Mesenchymal stem cell (in vitro differentiated cells and primary cell): Measurements from ENCODE around the gene DIAPH2.

ENCODE experiments used
- DNase-seq: peaks from one replicate; pipeline ENCODE4 v3.0.0-alpha.2; 2013
- H2AFZ ChIP-seq: one replicate; pipeline ENCODE4 v1.6.1; 2013; ENCODE audit warnings: low read depth, mild to moderate bottlenecking, control low read depth, inconsistent platforms, low read length, moderate library complexity
- H2AK5ac ChIP-seq: 2 replicates; pipeline ENCODE4 v1.6.1; 2013; ENCODE audit warnings: low read length, moderate library complexity, mild to moderate bottlenecking, inconsistent platforms; ENCODE audit not compliant: severe bottlenecking
- H2BK120ac ChIP-seq: one replicate; pipeline ENCODE4 v1.6.1; 2013; ENCODE audit warnings: low read depth, mild to moderate bottlenecking, inconsistent platforms, low read length, moderate library complexity
- H2BK12ac ChIP-seq, 2 experiments: one replicate each; pipeline ENCODE4 v1.6.1; 2013; ENCODE audit warnings: inconsistent platforms in 2 of 2, low read length in 2 of 2, mild to moderate bottlenecking in 2 of 2, moderate library complexity in 2 of 2, control low read depth in 1 of 2
- H2BK15ac ChIP-seq: one replicate; pipeline ENCODE4 v1.6.1; 2013; ENCODE audit warnings: mild to moderate bottlenecking, low read depth, inconsistent platforms; ENCODE audit not compliant: poor library complexity, severe bottlenecking
- H2BK5ac ChIP-seq: 2 replicates; pipeline ENCODE4 v1.6.1; 2013; ENCODE audit warnings: low read depth, mild to moderate bottlenecking, low read length, control low read depth, inconsistent platforms; ENCODE audit not compliant: poor library complexity, severe bottlenecking
- H3K14ac ChIP-seq, 2 experiments: one replicate each; pipeline ENCODE4 v1.6.1; 2013; ENCODE audit warnings: inconsistent platforms in 2 of 2, low read length in 2 of 2, control low read depth in 1 of 2, mild to moderate bottlenecking in 1 of 2, moderate library complexity in 1 of 2
- H3K18ac ChIP-seq, 2 experiments: one replicate each; pipeline ENCODE4 v1.6.1; 2013; ENCODE audit warnings: inconsistent platforms in 2 of 2, low read length in 2 of 2, control low read depth in 1 of 2, low read depth in 1 of 2, mild to moderate bottlenecking in 1 of 2
- H3K23ac ChIP-seq, 2 experiments: one replicate each; pipeline ENCODE4 v1.6.1; 2013; ENCODE audit warnings: inconsistent platforms in 2 of 2, low read length in 2 of 2, mild to moderate bottlenecking in 2 of 2, moderate library complexity in 2 of 2, control low read depth in 1 of 2
- H3K27ac ChIP-seq: 2 replicates; pipeline ENCODE4 v1.5.1; 2013; ENCODE audit warnings: mild to moderate bottlenecking, moderate library complexity, low read length, control low read depth, inconsistent platforms; ENCODE audit not compliant: poor library complexity, severe bottlenecking
- H3K27me3 ChIP-seq, 2 experiments: 2 replicates each; pipeline versions ENCODE4 v1.6.1 to v1.7.0; 2013; ENCODE audit warnings: low read length in 2 of 2, mild to moderate bottlenecking in 2 of 2, moderate library complexity in 2 of 2, control low read depth in 1 of 2, inconsistent platforms in 1 of 2; ENCODE audit not compliant: control insufficient read depth in 1 of 2, insufficient read depth in 1 of 2
- H3K36me3 ChIP-seq, 2 experiments: 2 replicates each; pipeline versions ENCODE4 v1.6.1 to v1.7.0; 2013; ENCODE audit warnings: low read length in 2 of 2, control low read depth in 1 of 2, inconsistent platforms in 1 of 2, low read depth in 1 of 2, mild to moderate bottlenecking in 1 of 2; ENCODE audit not compliant: insufficient read depth in 2 of 2, control insufficient read depth in 1 of 2
- H3K4ac ChIP-seq, 2 experiments: one replicate each; pipeline ENCODE4 v1.6.1; 2013; ENCODE audit warnings: inconsistent platforms in 2 of 2, low read length in 2 of 2, mild to moderate bottlenecking in 2 of 2, moderate library complexity in 2 of 2, control low read depth in 1 of 2, low read depth in 1 of 2
- H3K4me1 ChIP-seq: 2 replicates; pipeline ENCODE4 v1.6.1; 2013; ENCODE audit warnings: low read depth, low read length, control low read depth; ENCODE audit not compliant: control insufficient read depth, insufficient read depth
- H3K4me2 ChIP-seq: 2 replicates; pipeline ENCODE4 v1.6.1; 2013; ENCODE audit warnings: low read length, mild to moderate bottlenecking, inconsistent platforms; ENCODE audit not compliant: poor library complexity, severe bottlenecking
- H3K4me3 ChIP-seq, 2 experiments: 2 replicates each; pipeline versions ENCODE4 v1.5.1 to v1.7.0; 2013; ENCODE audit warnings: low read length in 2 of 2, mild to moderate bottlenecking in 2 of 2, control low read depth in 1 of 2, low read depth in 1 of 2; ENCODE audit not compliant: insufficient read depth in 1 of 2
- H3K79me1 ChIP-seq: replicated peaks from 2 replicates; pipeline ENCODE4 v1.6.1; 2013; ENCODE audit warnings: mild to moderate bottlenecking, control low read depth, low read length, inconsistent platforms; ENCODE audit not compliant: poor library complexity, severe bottlenecking
- H3K9ac ChIP-seq: 2 replicates; pipeline ENCODE4 v1.7.0; 2013; ENCODE audit warnings: mild to moderate bottlenecking, low read length, moderate library complexity
- H3K9me3 ChIP-seq: 2 replicates; pipeline ENCODE4 v1.7.0; 2013; ENCODE audit warnings: mild to moderate bottlenecking, low read length; ENCODE audit not compliant: control insufficient read depth
- H4K8ac ChIP-seq: one replicate; pipeline ENCODE4 v1.6.1; 2013; ENCODE audit warnings: inconsistent platforms, mild to moderate bottlenecking, low read length, moderate library complexity
- H4K91ac ChIP-seq: one replicate; pipeline ENCODE4 v1.6.1; 2013; ENCODE audit warnings: mild to moderate bottlenecking, low read length, inconsistent platforms
- WGBS: methylation state at CpG from one replicate; pipeline ENCODE4 v1.1.7; 2013; ENCODE audit warnings: mixed read lengths; 5-methylcytosine and 5-hydroxymethylcytosine counted together

The DIAPH2 gene

DNA sequence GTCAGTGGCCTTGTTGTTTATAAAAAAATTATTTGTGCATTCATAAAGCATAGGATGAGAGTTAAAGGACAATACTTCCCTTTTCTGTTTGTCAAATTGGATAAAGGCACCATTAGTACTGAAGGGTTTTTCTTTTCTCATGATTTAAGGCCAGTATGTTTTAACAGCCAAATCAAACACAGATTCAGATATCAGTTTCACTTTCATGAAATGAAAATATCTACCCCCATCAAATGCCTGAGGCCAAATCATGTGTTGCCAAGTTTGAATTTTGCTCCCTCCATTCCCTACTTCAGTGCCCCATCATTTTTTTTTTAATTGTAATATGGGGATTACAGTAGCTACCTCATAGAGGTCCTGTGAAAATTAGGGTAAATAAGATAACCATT is 944.9 kb downstream of the DIAPH2 start:
- H3K4ac ChIP-seq: no peak overlapping the region
- no peaks in the 10 kb centered on the region for H3K36me3 ChIP-seq
- H3K4me1 ChIP-seq: no peaks in the 10 kb centered on the region
- H3K9me3 ChIP-seq: no peaks in the 10 kb centered on the region
- H3K14ac ChIP-seq: no peak overlapping the region
- H3K27ac ChIP-seq: no peak overlapping the region
- H2BK15ac ChIP-seq: no peak overlapping the region
- no peak overlapping the region for H3K23ac ChIP-seq
- no peak for DNase-seq
- no peak overlapping the region for H4K8ac ChIP-seq
- H3K9ac ChIP-seq: no peak overlapping the region
- no peak overlapping the region for H2BK12ac ChIP-seq
- H2AFZ ChIP-seq: no peak overlapping the region
- no peak overlapping the region for H2AK5ac ChIP-seq
- H2BK5ac ChIP-seq: no peak overlapping the region
- no peaks in the 10 kb centered on the region for H3K79me1 ChIP-seq
- no peak overlapping the region for H3K4me3 ChIP-seq
- H4K91ac ChIP-seq: no peak overlapping the region
- no peak overlapping the region for H2BK120ac ChIP-seq
- H3K27me3 ChIP-seq: peaks cover 0 to 5% of the 10 kb centered on the region in 2 experiments
- H3K18ac ChIP-seq: no peak overlapping the region
- no peak overlapping the region for H3K4me2 ChIP-seq

DNA sequence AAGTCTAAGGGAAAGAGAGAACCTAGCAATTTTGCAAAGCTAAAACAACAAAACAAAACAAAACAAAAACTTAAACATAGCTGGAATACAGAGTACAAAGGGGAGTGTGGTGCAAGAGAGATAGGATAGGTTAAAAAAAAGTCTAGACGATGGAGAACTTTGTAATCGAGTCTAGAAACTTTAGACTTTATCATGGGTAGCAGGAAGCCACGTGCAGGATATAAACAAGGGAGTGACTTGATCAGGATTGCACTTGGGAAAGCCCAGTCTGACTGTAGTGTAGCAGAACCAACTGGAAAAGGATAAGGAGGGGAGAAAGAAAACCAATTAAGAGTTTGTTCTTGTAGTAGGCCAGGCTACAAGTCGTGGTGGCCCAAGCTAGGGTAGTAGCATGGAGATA is 949.2 kb downstream of the DIAPH2 start:
- Histone ChIP-seq H3K4ac (no peak overlapping the region), H3K27ac (no peak overlapping the region), H3K79me1 (no peaks in the 10 kb centered on the region), H4K91ac (no peak overlapping the region), H3K23ac (no peak overlapping the region), H2AK5ac (no peak overlapping the region), H3K4me1 (no peaks in the 10 kb centered on the region), H4K8ac (no peak overlapping the region), H3K4me3 (no peak overlapping the region), H3K36me3 (no peaks in the 10 kb centered on the region), H2BK120ac (no peak overlapping the region), H3K4me2 (no peak overlapping the region), H2BK12ac (no peak overlapping the region), H2BK15ac (no peak overlapping the region), H3K9ac (no peak overlapping the region), H2BK5ac (no peak overlapping the region), H3K9me3 (no peaks in the 10 kb centered on the region), H3K27me3 (peaks cover 0 to 5% of the 10 kb centered on the region in 2 experiments), H3K14ac (no peak overlapping the region), H2AFZ (no peak overlapping the region), H3K18ac (no peak overlapping the region)
- no peak for DNase-seq
- 85% methylated on average over 4 of the region's 4 CpGs for WGBS

DNA sequence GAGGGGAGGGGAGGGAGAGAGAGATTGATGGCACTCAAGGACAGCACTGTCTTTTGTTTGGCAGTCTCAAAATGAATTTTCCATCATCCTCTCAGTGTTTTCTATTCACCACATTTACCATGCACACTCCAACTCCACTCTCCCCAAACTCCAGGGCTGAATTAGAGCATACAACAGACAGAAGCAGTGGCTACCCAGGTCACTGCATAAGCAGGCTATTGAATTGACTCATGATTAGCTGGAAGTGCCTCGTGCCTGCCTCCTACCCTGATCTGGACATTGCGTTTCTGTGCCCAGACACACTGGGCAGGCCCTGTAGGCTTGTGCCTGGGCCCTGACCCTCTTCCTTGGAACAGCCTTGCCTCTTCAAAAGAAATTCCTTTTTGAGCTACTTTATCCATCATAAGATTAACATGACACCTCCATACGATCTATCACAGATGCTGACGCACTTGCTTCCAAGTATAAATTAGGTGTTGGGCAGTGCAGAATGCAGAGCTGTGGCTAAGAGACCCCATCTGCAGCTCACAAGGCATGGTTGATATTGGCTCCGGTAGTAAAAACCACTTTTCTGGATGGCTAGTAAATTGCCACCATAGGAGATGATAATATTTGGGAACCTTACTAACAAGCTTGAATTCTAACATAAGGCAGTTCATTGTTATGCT is 952.0 kb downstream of the DIAPH2 start:
- H3K9ac ChIP-seq: no peak overlapping the region
- no peak overlapping the region for H3K4ac ChIP-seq
- H2BK15ac ChIP-seq: no peak overlapping the region
- H3K18ac ChIP-seq: no peak overlapping the region
- DNase-seq: no peak
- H3K36me3 ChIP-seq: no peaks in the 10 kb centered on the region
- H3K14ac ChIP-seq: no peak overlapping the region
- no peak overlapping the region for H2BK120ac ChIP-seq
- H2AK5ac ChIP-seq: no peak overlapping the region
- no peak overlapping the region for H2AFZ ChIP-seq
- H3K4me1 ChIP-seq: no peaks in the 10 kb centered on the region
- H3K4me2 ChIP-seq: no peak overlapping the region
- no peak overlapping the region for H4K8ac ChIP-seq
- H3K4me3 ChIP-seq: no peak overlapping the region
- H3K23ac ChIP-seq: no peak overlapping the region
- peaks cover 0 to 5% of the 10 kb centered on the region in 2 experiments for H3K27me3 ChIP-seq
- H4K91ac ChIP-seq: no peak overlapping the region
- 90% methylated on average over 4 of the region's 5 CpGs for WGBS
- no peak overlapping the region for H2BK5ac ChIP-seq
- no peak overlapping the region for H2BK12ac ChIP-seq
- no peak overlapping the region for H3K27ac ChIP-seq
- H3K79me1 ChIP-seq: no peaks in the 10 kb centered on the region
- no peaks in the 10 kb centered on the region for H3K9me3 ChIP-seq

DNA sequence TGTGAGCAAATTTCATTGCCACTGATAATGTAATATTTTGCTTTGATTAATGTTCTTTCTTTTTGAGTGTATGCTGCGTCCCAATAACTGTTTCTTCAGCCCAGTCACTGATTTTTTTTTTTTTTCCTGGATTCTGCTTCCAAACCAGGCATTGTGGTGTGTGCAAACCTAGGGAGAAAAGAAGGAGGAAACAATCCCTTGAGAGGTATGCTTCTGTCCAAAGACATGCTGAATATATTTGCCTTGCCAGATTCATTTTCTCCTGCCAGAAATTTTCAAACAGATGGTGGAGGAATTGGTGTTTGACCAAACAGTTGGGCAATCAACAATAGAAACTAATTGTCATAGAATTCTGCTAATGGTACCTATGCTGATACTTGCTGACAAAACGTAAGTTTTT is 952.6 kb downstream of the DIAPH2 start:
- Histone ChIP-seq H2BK12ac (no peak overlapping the region), H3K18ac (no peak overlapping the region), H3K9me3 (no peaks in the 10 kb centered on the region), H3K4ac (no peak overlapping the region), H2BK5ac (no peak overlapping the region), H2BK120ac (no peak overlapping the region), H3K14ac (no peak overlapping the region), H3K4me2 (no peak overlapping the region), H3K4me3 (no peak overlapping the region), H2AFZ (no peak overlapping the region), H2AK5ac (no peak overlapping the region), H3K9ac (no peak overlapping the region), H3K79me1 (no peaks in the 10 kb centered on the region), H2BK15ac (no peak overlapping the region), H3K27ac (no peak overlapping the region), H3K27me3 (peaks cover 0 to 5% of the 10 kb centered on the region in 2 experiments), H3K23ac (no peak overlapping the region), H3K4me1 (no peaks in the 10 kb centered on the region), H4K8ac (no peak overlapping the region), H4K91ac (no peak overlapping the region), H3K36me3 (no peaks in the 10 kb centered on the region)
- DNase-seq: no peak
- WGBS: 100% methylated on average over 1 of the region's 2 CpGs
